Esophagus squamous epithelium (tissue), 4 donors: ENCODE data around the gene CSTF1.

Experiments used
- CTCF ChIP-seq, 6 experiments: fragments of 450-650 bp in 4 of 6; fragments of 200-600 bp in 2 of 6; sonication (generic) in 2 of 6; IDR thresholded peaks; one replicate each; pipeline ENCODE4 v1.5.1; 2016 to 2019; ENCODE audit warnings: antibody characterized with exemption in 6 of 6, mild to moderate bottlenecking in 4 of 6, moderate library complexity in 4 of 6
- POLR2A ChIP-seq, 4 donors: fragments of 450-650 bp; IDR thresholded peaks; one replicate each; pipeline ENCODE4 v1.6.1; 2017; ENCODE audit warnings: antibody characterized with exemption in 4 of 4, mild to moderate bottlenecking in 4 of 4, moderate library complexity in 3 of 4

DNA sequence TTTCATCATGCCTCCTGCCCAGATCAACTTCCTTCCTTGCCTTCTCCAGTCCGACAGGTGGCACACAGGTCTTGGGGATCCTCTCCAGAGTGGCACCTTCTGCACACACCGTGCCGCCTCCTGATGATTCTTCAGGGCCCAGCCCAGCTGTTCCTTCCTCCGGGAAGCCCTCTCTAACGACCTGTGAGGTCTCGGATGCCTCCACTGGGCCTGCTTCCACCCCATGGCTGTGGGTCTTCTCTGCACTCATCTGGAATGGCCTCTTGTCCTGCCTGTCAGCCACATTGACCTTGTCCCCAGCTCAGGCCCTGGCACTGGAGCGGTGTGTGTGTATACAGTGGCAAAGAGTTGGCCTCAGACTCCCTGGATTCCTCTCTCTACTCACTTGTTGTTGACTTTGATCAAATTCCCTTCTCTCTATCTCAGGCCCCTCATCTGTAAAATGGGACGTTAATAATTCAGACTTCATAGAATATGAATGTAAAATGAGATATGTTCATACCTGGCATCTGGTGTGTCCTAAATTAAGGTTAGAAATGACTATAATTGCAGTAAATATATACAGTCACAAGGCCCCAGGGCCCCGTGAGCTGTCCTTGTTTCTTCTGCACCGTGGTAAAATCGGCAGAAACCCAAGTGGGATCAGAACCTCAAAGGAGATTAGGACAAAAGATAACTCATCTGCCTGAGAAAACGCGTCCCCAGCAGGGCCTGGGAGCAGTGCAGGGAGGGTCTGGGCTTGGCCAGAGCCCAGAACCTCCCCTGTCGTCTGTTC is 32.1 kb upstream of the CSTF1 start:
- TF ChIP-seq POLR2A (IDR thresholded peaks at IDR 0.05) (no peak), CTCF (IDR thresholded peaks at IDR 0.05) (no peak)
